Caki2 (cell line): ENCODE measurements around the gene TBCE. TPM values are rescaled to one million over a fixed set of nuclear protein-coding genes. Genes with fewer than 3 reads are reported as not detected.

Experiments
- DNase-seq: peaks from one replicate; pipeline ENCODE4 v3.0.0-alpha.2; 2015; ENCODE audit warnings: low read depth
- in situ Hi-C: cut with HindIII; loops from 2 replicates; pipeline ENCODE4 v1.10.0; 2016; ENCODE audit warnings: low sequenced_read_pairs, low pct_unique_long_range_greater_than_20kb, mixed read lengths
- total RNA-seq: library from RNA; depleted of rRNA; stranded (reverse); fragments of >200 nt; shearing (Covaris generic); gene quantifications from 2 replicates; pipeline ENCODE4 v1.2.3, GENCODE V29; 2014; ENCODE audit warnings: low replicate concordance

TBCE gene
- total RNA-seq, 1 experiment from 2014 or later, result 56.3 TPM

DNA sequence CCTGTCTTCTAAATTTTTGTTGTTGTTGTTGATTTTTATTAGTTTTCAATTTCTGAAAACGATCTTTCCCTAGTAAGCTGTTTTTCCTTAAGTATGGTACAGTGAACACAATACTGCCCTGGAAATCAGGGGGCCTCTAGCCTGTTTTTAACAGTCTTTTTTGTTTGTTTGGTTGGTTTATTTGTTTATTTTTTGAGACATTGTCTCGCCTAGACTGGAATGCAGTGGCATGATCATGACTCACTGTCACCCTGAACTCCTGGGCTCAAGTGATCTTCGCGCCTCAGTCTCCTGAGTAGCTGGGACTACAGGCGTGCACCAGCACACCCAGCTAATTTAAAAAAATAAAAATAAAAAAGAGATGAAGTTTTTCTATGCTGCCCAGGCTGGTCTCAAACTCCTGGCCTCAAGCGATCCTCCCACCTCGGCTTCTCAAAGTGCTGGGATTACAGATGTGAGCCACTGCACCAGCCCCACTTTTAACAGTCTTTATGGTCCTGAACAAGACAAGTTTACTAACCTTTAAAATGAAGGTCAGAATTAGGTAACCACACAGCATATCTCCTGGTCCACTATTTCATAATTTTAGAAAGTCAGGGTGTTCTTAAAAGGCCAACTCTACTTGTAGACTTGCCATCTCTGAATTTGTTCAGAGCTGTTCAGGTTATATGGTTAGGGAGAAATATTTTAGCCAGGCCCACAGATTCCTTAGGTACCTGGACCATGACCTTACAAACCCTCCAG, 35.4 kb downstream of the TBCE start:
- in situ Hi-C loops, result no loop called here
- peak; percentile 88 for DNase-seq

DNA sequence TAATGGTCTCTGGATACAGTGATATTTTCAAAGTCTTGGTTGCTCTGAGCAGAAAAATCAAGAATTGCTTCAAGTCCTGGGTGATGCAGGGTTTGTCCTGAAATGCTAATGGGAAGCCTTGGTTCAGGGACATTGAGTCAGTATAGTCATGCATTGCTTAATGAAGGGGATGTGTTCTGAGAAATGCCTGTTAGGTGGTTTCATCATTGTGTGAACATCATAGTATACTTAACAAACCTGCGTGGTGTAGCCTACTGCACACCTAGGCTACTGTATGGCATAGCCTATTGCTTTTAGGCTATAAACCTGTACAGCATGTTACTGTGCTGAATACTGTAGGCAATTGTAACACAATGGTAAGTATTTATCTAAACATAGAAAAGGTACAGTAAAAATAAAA, 36.4 kb downstream of the TBCE start:
- in situ Hi-C loops, result no loop called here
- no peak for DNase-seq

DNA sequence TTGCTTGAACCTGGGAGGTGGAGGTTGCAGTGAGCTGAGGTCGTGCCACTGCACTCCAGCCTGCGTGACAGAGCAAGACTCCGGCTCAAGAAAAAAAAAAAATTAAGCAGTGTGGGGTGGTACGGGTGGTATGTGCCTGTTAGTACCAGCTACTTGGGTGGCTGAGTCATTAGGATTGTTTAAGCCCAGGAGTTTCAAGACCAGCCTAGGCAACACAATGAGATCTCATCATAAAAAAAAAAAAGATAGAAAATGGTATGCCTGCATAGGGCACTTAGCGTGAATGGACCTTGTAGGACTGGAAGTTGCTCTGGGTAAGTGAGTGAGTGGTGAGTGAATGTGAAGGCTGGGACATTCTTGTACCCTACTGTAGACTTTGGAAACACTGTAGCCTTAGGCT, 37.0 kb downstream of the TBCE start:
- in situ Hi-C loops, result no loop called here
- peak; percentile 74 for DNase-seq

DNA sequence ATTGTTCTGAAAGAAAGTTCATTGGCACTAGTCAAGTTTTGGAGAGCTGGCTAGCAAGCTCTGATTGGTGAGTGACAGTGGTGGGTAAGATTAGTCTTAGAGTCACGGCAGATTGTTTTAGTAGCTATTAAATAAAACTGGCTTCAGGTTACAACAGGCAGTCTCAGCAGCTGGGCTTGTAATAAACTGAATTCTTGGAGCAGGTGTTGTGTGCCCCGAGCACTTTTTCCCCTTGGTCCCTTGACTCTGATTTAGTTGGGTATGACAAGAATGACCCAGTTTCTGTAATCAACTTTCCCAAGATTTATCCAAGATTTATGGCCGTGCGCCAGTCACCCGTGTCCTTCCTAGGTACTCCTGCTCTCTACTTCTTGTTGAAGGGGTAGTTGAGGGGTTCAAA, 40.2 kb downstream of the TBCE start:
- in situ Hi-C loops, result no loop called here
- no peak for DNase-seq

DNA sequence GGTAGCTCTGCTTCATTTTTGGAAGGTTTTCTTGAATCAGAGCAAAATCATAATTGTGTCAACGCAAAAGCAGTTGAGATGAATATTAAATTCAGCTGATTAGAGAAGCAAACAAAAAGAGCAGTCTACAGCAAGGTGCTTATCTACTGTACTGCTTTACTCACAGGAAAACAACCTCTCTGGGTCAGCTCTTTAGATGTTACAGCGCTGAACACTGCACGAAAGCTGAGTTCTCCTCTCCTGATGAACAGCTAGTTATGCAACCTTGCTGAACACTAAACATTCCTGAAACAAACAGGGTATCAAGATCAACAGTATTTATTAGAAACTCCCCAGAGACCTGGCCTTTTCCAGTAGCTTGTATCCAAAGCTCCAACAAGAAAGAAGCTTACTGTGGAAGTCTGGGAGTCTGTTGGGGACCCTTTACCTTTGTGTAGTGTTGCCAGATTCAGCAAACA, 41.3 kb downstream of the TBCE start:
- in situ Hi-C loops, result no loop called here
- no peak for DNase-seq

DNA sequence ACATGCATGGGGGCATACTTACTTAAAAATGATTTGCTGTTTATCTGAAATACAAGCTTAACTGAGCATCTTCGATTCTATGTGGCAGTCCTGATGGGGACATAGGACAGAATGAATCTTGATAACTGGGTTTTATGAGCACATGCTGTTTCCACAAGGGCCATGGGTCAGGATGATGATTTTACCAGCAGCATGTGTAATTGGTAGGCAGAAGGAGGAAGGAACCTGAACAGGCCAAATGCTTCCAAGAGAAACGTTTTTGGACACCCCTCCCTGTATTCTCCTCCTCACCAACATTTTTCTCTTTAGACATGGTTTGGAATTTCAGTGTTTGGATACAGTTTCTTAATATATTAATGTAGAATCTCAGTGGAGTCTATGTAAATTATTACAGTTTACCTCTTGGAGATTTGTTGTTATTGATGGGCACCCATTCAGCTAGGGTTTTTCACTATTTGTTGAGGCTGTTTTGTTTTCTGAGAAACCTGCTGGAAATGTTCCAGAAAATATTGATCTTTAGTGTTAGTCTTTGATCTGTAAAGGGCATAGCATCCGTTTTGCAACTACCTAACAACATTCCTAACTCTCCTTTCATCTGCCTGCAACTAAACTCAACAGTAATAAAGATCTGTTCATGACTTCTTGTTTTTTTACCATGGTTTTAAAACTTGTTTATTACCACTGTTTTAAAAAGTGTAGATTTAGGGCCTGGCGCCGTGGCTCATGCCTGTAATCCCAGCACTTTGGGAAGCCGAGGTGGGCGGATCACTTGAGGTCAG, 42.0 kb downstream of the TBCE start:
- in situ Hi-C loops, result no loop called here
- no peak for DNase-seq

DNA sequence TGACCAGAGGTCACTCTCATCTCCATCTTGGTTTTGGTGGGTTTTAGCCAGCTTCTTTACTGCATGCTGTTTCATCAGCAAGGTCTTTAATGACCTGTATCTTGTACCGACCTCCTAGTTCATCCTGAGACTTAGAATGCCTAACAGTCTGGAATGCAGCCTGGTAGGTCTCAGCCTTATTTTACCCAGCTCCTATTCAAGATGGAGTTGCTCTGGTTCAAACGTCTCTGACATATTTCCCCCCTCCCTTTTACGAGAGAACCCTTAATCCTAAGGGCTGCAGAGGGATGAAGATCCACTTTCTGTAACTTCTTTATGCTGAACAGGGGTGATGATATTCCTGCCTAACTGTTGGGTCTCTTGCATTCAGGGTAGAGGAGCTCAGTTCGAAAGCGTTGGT, 43.2 kb downstream of the TBCE start:
- DNase-seq, result no peak
- in situ Hi-C loops, result no loop called here

DNA sequence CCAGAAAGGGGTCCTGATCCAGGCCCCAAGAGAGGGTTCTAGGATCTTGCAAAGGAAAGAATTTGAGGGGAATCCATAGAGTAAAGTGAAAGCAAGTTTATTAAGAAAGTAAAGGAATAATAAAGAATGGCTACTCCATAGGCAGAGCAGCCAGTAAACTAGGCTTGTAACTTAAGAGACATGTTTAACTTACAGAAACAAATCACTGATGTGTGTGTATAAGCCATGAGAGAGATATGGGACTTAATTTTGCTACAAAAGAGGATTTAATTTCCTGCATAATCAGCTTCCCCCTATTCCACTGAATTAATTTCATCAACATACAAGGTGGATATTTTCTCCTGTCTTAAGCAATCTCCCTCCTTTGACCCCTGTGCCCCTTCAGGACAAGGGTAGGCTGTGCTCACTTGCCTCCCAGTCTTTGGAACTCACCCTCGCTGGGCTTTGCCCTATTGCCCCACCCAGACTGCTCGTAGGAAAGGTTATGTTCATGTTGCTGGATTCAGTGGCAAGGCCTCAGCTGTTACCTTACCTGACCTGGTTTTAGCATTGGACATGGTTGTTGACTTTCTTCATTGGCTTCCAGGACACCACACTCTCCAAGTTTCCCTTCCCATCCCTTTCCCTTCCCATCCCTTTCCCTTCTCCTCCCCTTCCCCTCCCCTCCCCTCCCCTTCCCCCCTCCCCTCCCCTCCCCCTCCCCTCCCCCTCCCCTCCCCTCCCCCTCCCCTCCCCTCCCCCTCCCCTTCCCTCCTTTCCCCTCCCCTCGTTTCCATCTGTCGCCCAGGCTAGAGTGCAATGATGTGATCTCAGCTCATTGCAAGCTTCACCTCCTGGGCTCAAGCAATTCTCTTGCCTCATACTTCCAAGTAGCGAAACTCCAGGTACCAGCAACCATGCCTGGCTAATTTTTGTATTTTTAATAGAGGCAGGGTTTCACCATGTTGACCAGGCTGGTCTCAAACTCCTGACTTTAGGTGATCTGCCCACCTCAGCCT, 44.6 kb downstream of the TBCE start:
- peak; percentile 40 for DNase-seq
- in situ Hi-C loops, result no loop called here

DNA sequence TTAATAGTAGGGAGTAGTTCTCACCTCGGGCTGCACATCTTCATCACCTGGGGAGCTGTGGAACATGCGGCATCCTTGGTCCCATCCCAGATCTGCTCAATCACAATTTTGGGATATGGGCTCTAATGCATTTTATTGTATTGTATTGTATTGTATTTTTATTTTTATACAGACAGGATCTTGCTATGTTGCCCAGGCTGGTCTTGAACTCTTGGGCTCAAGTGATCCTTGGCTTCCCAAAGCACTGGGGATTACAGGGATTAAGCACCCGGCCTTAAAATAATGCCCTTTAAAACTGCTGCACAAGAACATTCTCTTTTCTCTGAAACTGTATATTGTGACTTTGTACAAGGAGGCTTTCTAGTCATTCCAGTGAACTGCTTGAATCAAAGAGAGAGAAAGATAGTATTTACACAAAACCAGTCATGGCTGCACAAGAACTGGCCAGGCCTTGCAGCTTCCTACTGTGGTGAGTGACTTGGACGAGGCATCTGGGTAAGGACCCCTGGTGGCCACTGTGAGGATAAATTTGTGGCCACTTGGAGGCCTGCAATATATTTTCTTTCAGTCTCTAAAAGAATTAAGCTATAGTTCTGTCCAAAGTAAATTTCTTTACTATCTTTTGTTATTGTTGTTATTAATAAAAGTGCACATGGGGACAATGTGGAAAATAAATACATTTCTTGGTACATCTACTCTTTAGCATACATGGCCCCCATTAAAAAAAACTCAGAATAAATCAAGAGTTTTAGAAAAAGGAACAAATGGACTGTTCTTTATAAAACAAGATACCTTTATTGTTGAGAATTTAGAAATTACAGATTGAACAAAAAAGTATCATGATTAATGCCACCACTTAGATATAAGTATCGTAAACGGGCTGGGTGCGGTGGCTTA, 48.0 kb downstream of the TBCE start:
- in situ Hi-C loops, result no loop called here
- DNase-seq, result peak; percentile 64

DNA sequence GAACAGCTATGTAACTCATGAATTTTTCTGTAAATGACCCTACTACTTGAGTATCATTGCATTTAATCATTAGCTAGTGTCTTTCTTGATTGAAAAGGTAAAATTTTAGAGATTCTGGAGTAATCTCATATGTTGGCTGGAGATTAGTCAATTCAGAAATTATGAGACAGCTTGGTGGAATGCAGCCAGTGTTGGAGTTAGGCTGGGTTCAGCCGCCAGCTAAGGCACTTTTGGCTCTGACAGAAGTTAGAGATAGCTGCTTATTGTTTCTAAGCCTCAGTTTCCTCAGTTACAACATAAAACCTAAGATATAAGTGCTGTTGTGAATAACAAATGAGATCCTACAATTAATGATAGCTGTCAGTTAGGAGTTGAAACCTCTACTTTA, 49.4 kb downstream of the TBCE start:
- in situ Hi-C loops, result no loop called here
- no peak for DNase-seq

DNA sequence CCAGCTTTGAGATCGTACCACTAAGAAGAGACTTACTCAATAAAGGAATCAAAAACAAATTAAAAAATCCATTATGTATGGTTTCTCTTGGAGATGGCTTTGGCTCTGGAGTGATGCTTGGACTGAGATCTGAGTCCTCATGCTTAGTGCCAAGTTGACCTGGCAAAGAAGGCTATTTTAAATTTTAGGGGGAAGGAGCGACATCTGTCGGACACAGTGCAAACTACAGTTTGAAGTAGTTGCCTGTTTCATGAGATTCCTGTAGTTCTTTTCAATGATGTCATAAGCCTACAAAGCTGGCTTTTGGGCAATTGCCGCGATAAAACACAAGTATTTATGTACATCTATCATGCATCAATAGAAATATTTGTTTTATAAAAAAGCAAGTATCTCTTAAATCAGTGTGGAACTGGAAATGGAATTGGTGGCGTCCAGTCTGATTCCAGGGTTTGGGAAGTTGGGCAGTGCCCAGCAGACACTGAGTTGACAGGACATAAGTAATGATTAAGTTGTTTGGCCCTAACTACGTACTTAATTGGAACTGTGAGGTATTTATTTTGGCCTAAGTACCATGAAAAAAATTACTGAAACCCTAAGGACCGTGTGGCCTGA, 50.0 kb downstream of the TBCE start:
- DNase-seq, result peak; percentile 70
- in situ Hi-C loops, result no loop called here

DNA sequence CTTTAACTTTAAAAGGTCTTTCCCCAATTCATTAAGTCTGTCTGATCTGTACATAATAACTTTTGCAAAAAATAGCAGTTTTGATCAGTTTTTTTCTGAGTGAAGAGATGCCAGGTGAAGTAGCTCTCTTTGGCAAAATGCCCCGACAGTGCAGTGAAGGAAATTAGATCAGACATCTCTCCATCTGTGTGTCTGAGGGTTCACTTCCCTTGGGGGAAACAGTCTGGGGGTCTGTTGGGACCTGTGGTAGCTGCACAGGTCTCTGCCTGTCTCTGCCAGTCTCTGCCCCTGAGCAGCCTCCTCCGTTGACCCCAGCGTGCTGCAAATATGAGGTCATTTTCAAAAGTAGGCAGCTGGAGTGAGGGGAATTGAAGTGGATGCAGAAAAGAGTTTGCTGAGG, 54.5 kb downstream of the TBCE start:
- in situ Hi-C loops, result no loop called here
- no peak for DNase-seq

DNA sequence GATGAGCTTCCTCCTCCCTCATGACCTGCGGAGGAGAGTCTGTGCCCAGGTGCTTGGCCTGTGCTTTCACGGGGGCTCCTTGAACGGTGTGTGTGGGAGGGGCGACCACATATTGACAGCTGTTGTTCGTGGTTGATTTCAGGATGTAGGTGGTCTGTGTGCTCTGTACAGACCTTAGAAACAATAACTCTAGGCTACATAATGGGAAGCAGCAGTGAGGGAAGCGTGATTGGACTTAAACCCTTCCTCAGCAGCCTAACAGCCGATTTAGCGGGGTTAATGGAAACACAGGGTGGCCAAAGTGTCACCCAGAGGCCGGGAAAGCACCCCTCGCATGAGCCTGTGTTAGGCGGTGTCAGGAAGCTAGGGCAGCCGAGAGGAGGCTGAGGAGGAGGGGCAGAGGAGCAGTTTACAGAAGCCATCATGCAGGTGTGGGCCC, 56.0 kb downstream of the TBCE start:
- DNase-seq, result no peak
- in situ Hi-C loops, result no loop called here

DNA sequence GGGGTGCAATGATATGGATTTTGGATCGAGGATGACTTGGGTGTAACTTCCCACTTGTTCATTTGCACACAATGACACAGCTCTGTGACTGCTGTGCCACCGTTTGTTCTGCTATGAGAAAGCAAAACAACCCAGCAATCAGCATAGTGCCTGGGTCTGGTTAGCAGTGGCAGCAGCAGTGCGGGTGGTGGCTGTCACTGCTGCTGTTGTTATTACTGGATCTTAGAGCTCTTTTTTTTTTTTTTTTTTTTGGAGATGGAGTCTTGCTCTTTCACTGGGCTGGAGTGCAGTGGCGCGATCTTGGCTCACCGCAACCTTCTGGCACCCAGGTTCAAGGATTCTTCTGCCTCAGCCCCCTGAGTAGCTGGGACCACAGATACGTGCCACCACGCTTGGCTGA, 56.9 kb downstream of the TBCE start:
- DNase-seq, result peak; percentile 60
- in situ Hi-C loops, result no loop called here

DNA sequence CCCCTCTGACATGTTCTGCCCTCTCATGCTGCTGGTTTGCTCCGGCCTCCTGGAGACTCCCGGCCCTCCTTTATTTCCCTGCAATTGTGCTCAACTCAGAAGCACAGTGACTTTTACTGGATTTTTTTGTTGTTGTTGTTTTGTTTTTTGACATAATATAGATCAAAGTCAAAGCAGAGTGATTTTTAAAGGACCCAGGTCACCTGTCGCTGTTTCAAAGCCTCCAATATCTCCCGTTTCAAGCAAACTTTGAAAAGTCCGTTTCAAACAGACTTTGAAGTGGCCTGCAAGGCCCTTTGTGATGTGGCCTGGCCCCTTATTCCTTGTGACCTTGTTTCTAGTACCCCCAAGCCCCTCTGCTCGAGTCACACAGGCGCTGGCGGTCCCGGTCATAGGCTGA, 58.1 kb downstream of the TBCE start:
- in situ Hi-C loops, result no loop called here
- DNase-seq, result no peak

DNA sequence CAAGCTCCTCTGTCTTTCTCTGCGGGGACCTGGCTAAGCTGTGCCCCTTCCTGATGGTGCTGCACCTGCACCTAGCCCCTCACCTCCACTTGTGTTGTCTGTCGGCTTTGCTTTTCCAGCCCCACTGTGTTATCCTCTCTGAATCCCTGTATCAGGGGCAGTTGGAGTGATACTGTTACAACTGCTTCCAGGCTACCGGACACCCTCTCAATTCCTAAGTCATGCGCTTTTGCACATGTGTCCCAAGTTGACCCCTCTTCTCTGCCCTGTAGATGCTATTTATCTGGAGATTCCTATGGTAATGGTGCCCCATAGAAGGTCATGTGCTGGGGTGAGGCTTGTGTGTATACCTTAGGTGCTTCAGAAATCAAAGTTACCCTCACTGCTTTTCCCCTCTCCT, 58.9 kb downstream of the TBCE start:
- DNase-seq, result no peak
- in situ Hi-C loops, result no loop called here

DNA sequence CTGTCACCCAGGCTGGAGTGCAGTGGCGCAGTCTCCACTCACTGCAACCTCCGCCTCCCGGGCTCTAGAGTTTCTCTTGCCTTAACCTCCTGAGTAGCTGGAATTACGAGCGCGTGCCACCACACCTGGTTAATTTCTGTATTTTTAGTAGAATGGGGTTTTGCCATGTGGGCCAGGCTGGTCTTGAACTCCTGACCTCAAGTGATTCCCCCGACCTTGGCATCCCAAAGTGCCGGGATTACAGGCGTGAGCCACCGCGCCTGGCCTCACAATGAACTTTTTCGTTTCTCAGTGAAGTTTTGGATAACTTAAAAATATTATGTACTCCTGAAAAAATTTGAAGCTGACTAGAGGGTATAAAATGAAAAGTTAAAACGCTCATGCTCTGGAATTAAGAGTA, 59.5 kb downstream of the TBCE start:
- in situ Hi-C loops, result no loop called here
- no peak for DNase-seq
